ENCODE measurements around the gene ZNF565. TPM values are rescaled to one million over a fixed set of nuclear protein-coding genes. Genes with fewer than 3 reads are reported as not detected.

ZNF565 gene
- polyA plus RNA-seq, 1 experiment, result 2.2 TPM

DNA sequence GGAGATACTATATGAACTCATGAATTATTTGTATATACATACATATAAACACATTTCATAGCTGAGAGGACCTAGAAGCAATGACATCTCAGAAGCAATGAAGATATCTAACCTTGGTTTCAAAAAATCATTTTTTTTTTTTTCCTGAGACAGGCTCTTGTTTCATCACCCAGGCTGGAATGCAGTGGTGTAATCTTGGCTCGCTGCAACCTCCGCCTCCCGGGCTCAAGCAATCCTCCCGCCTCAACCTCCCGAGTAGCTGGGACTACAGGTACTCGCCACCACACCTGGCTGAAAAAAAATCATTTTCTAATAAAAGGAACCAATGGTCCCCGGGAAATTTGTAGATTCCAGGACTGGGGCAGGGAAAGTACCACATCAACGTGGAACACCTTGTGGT, 4.0 kb downstream of the ZNF565 start:
- no peak for DNase-seq (ENCODE audit: low read depth)
- Histone ChIP-seq H3K27me3 (ENCODE audit: control insufficient read depth, insufficient read depth, low read length) (no peaks in the 10 kb centered on the region), H3K4me3 (ENCODE audit: low read depth, low read length) (no peak overlapping the region), H3K36me3 (ENCODE audit: control insufficient read depth, insufficient read depth, low read length) (0 out of 2 replicates have a peak, but pooled peaks cover 1% of the 10 kb centered on the region)
- POLR2A ChIA-PET, result no interaction called here
- TF ChIP-seq CTCF (IDR thresholded peaks at IDR 0.05; ENCODE audit: insufficient read depth, low read depth, low read length), result no peak
- CTCF ChIA-PET, result interaction anchor here (0.6 kb wide), 1 partner anchor 24 kb away, joined by 5 read pairs; no protein-coding TSS in a partner anchor

GRCh38 chr19:36209372-36209771, 5.1 kb downstream of the ZNF565 start:
- H3K4me3 ChIP-seq (ENCODE audit: low read depth, low read length), result no peak overlapping the region
- TF ChIP-seq CTCF (IDR thresholded peaks at IDR 0.05; ENCODE audit: insufficient read depth, low read depth, low read length), result no peak
- DNase-seq (ENCODE audit: low read depth), result no peak
- POLR2A ChIA-PET, result no interaction called here
- H3K27me3 ChIP-seq (ENCODE audit: control insufficient read depth, insufficient read depth, low read length), result no peaks in the 10 kb centered on the region
- CTCF ChIA-PET, result no interaction called here
- 0 out of 2 replicates have a peak, but pooled peaks cover 1% of the 10 kb centered on the region for H3K36me3 ChIP-seq (ENCODE audit: control insufficient read depth, insufficient read depth, low read length)

DNA sequence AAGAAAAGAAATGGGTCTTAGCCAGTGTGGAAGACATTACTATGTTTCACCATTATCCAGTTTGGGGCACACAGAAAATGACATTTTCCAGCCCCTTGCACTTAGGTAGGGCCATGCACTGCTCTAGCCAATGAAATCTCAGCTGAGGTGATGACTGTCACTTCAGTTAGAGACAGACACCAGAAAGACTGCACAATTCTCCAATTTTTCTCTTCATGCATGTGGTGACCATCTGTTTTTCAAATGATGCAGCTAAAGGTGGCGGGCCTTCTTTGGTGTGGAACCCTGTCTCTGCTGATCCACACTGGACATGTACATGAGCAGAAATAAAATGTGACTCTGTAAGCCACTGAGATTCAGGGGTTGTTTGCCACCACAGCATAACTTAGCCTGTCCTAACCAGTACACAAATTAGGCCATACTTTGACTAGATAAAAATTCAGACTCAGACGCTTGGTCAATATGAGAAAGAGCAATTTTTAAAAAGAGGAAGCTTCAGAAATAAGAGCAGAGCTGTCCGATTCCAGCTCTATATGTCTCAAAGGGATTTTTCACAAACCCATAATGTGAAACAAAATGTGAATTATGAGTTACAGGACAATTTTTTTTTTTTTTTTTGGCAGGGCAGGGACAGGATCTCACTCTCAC, 6.7 kb downstream of the ZNF565 start:
- H3K4me3 ChIP-seq (ENCODE audit: low read depth, low read length), result no peak overlapping the region
- ChIA-PET CTCF (interaction anchor here (0.7 kb wide), 2 partner anchors 11 to 261 kb away, joined by 3 to 5 read pairs; no protein-coding TSS in a partner anchor), POLR2A (no interaction called here)
- TF ChIP-seq CTCF (IDR thresholded peaks at IDR 0.05; ENCODE audit: insufficient read depth, low read depth, low read length), result no peak
- no peaks in the 10 kb centered on the region for H3K27me3 ChIP-seq (ENCODE audit: control insufficient read depth, insufficient read depth, low read length)
- no peaks in the 10 kb centered on the region for H3K36me3 ChIP-seq (ENCODE audit: control insufficient read depth, insufficient read depth, low read length)
- no peak for DNase-seq (ENCODE audit: low read depth)

- Histone ChIP-seq H3K27me3 (ENCODE audit: control insufficient read depth, insufficient read depth, low read length) (no peaks in the 10 kb centered on the region), H3K4me3 (ENCODE audit: low read depth, low read length) (no peak overlapping the region), H3K36me3 (ENCODE audit: control insufficient read depth, insufficient read depth, low read length) (no peaks in the 10 kb centered on the region)
- POLR2A ChIA-PET, result no interaction called here
- CTCF ChIA-PET, result no interaction called here
- DNase-seq (ENCODE audit: low read depth), result no peak
- TF ChIP-seq CTCF (IDR thresholded peaks at IDR 0.05; ENCODE audit: insufficient read depth, low read depth, low read length), result no peak
Observed at GRCh38 chr19:36203293-36203692, 11.2 kb downstream of the ZNF565 start.

GRCh38 chr19:36201684-36202083, 12.8 kb downstream of the ZNF565 start:
- ChIA-PET CTCF (no interaction called here), POLR2A (no interaction called here)
- Histone ChIP-seq H3K4me3 (ENCODE audit: low read depth, low read length) (no peak overlapping the region), H3K36me3 (ENCODE audit: control insufficient read depth, insufficient read depth, low read length) (no peaks in the 10 kb centered on the region), H3K27me3 (ENCODE audit: control insufficient read depth, insufficient read depth, low read length) (no peaks in the 10 kb centered on the region)
- TF ChIP-seq CTCF (IDR thresholded peaks at IDR 0.05; ENCODE audit: insufficient read depth, low read depth, low read length), result no peak
- no peak for DNase-seq (ENCODE audit: low read depth)
